ENCODE results near the gene RGL3.
"Not testable (repeated sequence)": the region's sequence is repeated elsewhere in the genome, so short reads cannot be mapped to it uniquely, and the experiment has no call there.

RGL3 gene

GRCh38 chr19:11356074-11356397 is 63.1 kb downstream of the RGL3 start:
- no peak for DNase-seq

- DNase-seq: peak; percentile 89
Observed at GRCh38 chr19:11355160-11356073, 63.7 kb downstream of the RGL3 start, which contains the start of gene PLPPR2. Gene PLPPR2, plus strand, starts transcription at chr19:11355432. Its CDS starts 2,242 bp downstream, at chr19:11357674.

GRCh38 chr19:11354102-11354501 is 65.0 kb downstream of the RGL3 start:
- DNase-seq: not testable (repeated sequence)

- DNase-seq: no peak
Observed at GRCh38 chr19:11349171-11349570, 69.9 kb downstream of the RGL3 start.

GRCh38 chr19:11347546-11348039 is 71.5 kb downstream of the RGL3 start:
- no peak for DNase-seq

- DNase-seq: peak; percentile 99
Observed at GRCh38 chr19:11346104-11346940, 72.8 kb downstream of the RGL3 start, which contains the start of the genes CCDC159 and TMEM205. Gene CCDC159, plus strand, starts transcription at chr19:11346519. Its CDS starts 88 bp downstream, at chr19:11346607. Gene TMEM205, minus strand, starts transcription at chr19:11346268. Its CDS starts 649 bp downstream, at chr19:11345619.

GRCh38 chr19:11345122-11345803 is 73.9 kb downstream of the RGL3 start:
- no peak for DNase-seq

Data from CD4-positive, alpha-beta T cell treated with Interferon gamma for 1 hour (primary cell).